ENCODE measurements around the gene LRP11.
"Not testable (repeated sequence)": the region's sequence is repeated elsewhere in the genome, so short reads cannot be mapped to it uniquely, and the experiment has no call there.

LRP11 gene

DNA sequence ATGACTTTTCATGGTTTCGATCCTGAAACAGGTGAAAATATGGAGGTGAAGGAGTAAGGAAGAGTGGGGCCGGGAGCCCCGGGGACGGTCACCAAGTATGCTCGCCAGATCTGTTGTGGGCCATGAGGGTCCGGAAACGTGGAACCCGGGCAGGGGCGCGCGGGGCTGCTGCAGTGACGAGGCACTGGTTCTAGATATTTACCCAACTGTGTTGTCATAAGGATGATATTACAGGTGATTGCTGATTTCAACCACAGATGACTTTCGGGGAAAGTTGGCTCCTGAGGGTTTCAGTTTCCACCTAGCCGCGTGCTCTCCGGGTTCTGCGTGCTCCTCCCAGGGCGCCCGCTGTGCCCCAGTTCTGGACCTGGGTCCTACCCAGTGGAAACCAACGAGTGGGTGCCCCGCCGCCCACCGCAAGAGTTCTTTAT lies 46.6 kb upstream of the LRP11 start:
- Histone ChIP-seq H3K4me1 (ENCODE audit: insufficient read depth, low read length, severe bottlenecking) (no peaks in the 10 kb centered on the region), H3K27me3 (ENCODE audit: insufficient read depth, low read length) (no peaks in the 10 kb centered on the region; the same call in 1 of the 2 replicates), H3K9me3 (ENCODE audit: low read length) (no peaks in the 10 kb centered on the region)

DNA sequence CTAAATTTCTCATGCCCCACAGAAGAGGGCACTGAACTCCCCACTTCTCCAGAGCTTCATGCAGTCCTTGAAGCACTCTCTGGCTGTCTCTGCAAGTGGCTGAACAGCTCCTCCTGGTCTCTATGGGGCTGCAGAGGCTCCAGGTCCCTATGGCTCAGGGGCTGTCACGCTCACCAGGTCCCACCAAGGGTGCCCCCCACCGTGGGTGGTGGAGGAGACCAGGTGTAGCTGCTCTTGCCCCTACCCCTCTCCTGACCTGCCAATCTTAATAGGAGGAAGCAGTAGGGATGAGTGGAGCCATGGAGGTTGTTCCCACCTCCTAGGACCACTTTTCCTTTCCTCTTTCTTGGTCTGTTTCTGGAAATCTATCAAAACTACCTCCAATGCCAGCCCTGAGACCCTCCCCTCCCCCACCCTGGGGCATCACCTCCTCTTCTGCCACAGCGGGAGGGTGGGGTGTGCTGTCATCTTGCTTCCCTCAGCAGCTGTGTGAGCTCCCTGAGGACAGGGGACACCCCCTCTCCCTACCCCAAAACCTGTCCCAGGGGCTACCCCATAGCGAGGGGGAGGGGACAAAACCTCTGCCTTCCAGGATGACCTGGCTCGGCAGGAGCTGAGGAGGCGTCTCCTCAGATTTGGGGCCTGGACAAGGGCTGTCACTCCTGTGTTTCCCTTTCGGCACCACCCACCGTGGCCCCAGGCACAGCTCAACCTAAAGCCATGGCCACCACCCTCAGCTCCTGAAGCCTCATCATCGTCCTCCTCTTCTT lies 45.7 kb upstream of the LRP11 start:
- Histone ChIP-seq H3K27ac (ENCODE audit: low read depth, low read length, poor library complexity, severe bottlenecking) (no peak overlapping the region), H3K4me3 (ENCODE audit: low read depth, low read length, poor library complexity, severe bottlenecking) (no peak overlapping the region), H3K4me1 (ENCODE audit: insufficient read depth, low read length, severe bottlenecking) (no peaks in the 10 kb centered on the region), H3K9me3 (ENCODE audit: low read length) (no peaks in the 10 kb centered on the region), H3K27me3 (ENCODE audit: insufficient read depth, low read length) (no peaks in the 10 kb centered on the region; the same call in 1 of the 2 replicates), H3K4me2 (ENCODE audit: low read length) (no peak overlapping the region), H2AFZ (ENCODE audit: low read length) (no peak overlapping the region), H3K36me3 (ENCODE audit: insufficient read depth, low read length) (no peaks in the 10 kb centered on the region), H3K9me2 (ENCODE audit: low read depth, low read length) (no peaks in the 10 kb centered on the region), H3K9ac (ENCODE audit: low read length) (no peak overlapping the region), H3K79me2 (ENCODE audit: insufficient read depth, low read length) (no peaks in the 10 kb centered on the region), H3F3A (ENCODE audit: insufficient read depth, low read length) (no peaks in the 10 kb centered on the region), H4K20me1 (ENCODE audit: insufficient read depth, low read length) (no peaks in the 10 kb centered on the region)
- TF ChIP-seq EZH2 (IDR thresholded peaks at IDR 0.05; ENCODE audit: borderline replicate concordance, low read length) = no peak
- TF ChIP-seq, protein P1, sequence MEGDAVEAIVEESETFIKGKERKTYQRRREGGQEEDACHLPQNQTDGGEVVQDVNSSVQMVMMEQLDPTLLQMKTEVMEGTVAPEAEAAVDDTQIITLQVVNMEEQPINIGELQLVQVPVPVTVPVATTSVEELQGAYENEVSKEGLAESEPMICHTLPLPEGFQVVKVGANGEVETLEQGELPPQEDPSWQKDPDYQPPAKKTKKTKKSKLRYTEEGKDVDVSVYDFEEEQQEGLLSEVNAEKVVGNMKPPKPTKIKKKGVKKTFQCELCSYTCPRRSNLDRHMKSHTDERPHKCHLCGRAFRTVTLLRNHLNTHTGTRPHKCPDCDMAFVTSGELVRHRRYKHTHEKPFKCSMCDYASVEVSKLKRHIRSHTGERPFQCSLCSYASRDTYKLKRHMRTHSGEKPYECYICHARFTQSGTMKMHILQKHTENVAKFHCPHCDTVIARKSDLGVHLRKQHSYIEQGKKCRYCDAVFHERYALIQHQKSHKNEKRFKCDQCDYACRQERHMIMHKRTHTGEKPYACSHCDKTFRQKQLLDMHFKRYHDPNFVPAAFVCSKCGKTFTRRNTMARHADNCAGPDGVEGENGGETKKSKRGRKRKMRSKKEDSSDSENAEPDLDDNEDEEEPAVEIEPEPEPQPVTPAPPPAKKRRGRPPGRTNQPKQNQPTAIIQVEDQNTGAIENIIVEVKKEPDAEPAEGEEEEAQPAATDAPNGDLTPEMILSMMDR (IDR thresholded peaks at IDR 0.05; ENCODE audit: low read length) = no peak

More for the DNA sequence above, 46.6 kb upstream of the LRP11 start:
- no peaks in the 10 kb centered on the region for H3K79me2 ChIP-seq (ENCODE audit: insufficient read depth, low read length)
- H3F3A ChIP-seq (ENCODE audit: insufficient read depth, low read length) = no peaks in the 10 kb centered on the region
- H4K20me1 ChIP-seq (ENCODE audit: insufficient read depth, low read length) = no peaks in the 10 kb centered on the region
- H3K4me3 ChIP-seq (ENCODE audit: low read depth, low read length, poor library complexity, severe bottlenecking) = no peak overlapping the region
- no peak overlapping the region for H3K9ac ChIP-seq (ENCODE audit: low read length)
- no peaks in the 10 kb centered on the region for H3K9me2 ChIP-seq (ENCODE audit: low read depth, low read length)
- no peak for TF ChIP-seq EZH2 (IDR thresholded peaks at IDR 0.05; ENCODE audit: borderline replicate concordance, low read length)
- TF ChIP-seq, protein P1 (IDR thresholded peaks at IDR 0.05; ENCODE audit: low read length) = no peak
- H3K27ac ChIP-seq (ENCODE audit: low read depth, low read length, poor library complexity, severe bottlenecking) = no peak overlapping the region
- H2AFZ ChIP-seq (ENCODE audit: low read length) = no peak overlapping the region
- H3K36me3 ChIP-seq (ENCODE audit: insufficient read depth, low read length) = no peaks in the 10 kb centered on the region
- no peak overlapping the region for H3K4me2 ChIP-seq (ENCODE audit: low read length)

DNA sequence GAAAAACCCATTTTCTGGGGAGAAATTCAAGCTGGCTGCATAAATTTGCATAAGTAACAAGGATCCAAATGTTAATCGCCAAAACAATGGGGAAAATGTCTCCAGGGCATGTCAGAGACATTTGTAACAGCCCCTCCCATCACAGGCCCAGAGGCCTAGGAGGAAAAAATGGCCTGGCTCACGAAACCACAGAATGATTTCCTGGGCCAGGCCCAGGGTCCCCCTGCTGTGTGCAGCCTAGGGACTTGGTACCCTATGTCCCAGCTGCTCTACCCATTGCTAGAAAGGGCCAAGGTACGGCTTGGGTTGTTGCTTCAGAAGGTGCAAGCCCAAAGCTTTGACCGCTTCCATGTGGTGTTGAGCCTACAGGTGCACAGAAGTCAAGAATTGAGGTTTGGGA lies 44.3 kb upstream of the LRP11 start:
- H4K20me1 ChIP-seq (ENCODE audit: insufficient read depth, low read length); H3K9me3 ChIP-seq (ENCODE audit: low read length); H3K9me2 ChIP-seq (ENCODE audit: low read depth, low read length); H3K36me3 ChIP-seq (ENCODE audit: insufficient read depth, low read length); H3K4me3 ChIP-seq (ENCODE audit: low read depth, low read length, poor library complexity, severe bottlenecking); H3F3A ChIP-seq (ENCODE audit: insufficient read depth, low read length); H3K4me1 ChIP-seq (ENCODE audit: insufficient read depth, low read length, severe bottlenecking); H3K27ac ChIP-seq (ENCODE audit: low read depth, low read length, poor library complexity, severe bottlenecking); H3K9ac ChIP-seq (ENCODE audit: low read length); H2AFZ ChIP-seq (ENCODE audit: low read length); H3K79me2 ChIP-seq (ENCODE audit: insufficient read depth, low read length); H3K4me2 ChIP-seq (ENCODE audit: low read length); H3K27me3 ChIP-seq (ENCODE audit: insufficient read depth, low read length): not testable (repeated sequence)

DNA sequence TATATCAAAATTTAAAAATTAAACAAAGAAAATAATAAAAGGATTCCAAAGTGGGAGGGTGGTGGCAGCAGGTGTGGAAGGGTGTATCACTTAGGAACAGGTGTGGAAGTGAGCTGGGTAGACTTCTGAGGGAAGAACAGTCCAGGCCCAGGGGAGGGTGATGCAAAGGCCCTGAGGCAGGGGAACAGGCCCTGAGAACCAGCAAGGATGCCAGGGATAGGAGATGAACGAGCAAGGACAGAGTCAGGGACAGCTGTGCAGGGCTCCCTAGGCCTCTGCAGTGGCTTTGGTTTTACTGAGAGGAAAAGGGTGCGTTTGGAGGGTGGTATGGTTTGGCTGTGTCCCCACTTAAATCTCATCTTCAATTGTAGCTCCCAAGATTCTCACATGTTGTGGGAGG lies 43.2 kb upstream of the LRP11 start:
- no peak overlapping the region for H3K9ac ChIP-seq (ENCODE audit: low read length)
- H3K36me3 ChIP-seq (ENCODE audit: insufficient read depth, low read length) = no peaks in the 10 kb centered on the region
- no peak overlapping the region for H2AFZ ChIP-seq (ENCODE audit: low read length)
- no peaks in the 10 kb centered on the region for H3K9me2 ChIP-seq (ENCODE audit: low read depth, low read length)
- H3K9me3 ChIP-seq (ENCODE audit: low read length) = no peaks in the 10 kb centered on the region
- no peaks in the 10 kb centered on the region for H3K4me1 ChIP-seq (ENCODE audit: insufficient read depth, low read length, severe bottlenecking)
- no peak overlapping the region for H3K27ac ChIP-seq (ENCODE audit: low read depth, low read length, poor library complexity, severe bottlenecking)
- H4K20me1 ChIP-seq (ENCODE audit: insufficient read depth, low read length) = no peaks in the 10 kb centered on the region
- no peak for TF ChIP-seq EZH2 (IDR thresholded peaks at IDR 0.05; ENCODE audit: borderline replicate concordance, low read length)
- TF ChIP-seq, protein P1 (IDR thresholded peaks at IDR 0.05; ENCODE audit: low read length) = no peak
- H3K27me3 ChIP-seq (ENCODE audit: insufficient read depth, low read length) = no peaks in the 10 kb centered on the region; the same call in 1 of the 2 replicates
- no peaks in the 10 kb centered on the region for H3K79me2 ChIP-seq (ENCODE audit: insufficient read depth, low read length)
- H3K4me2 ChIP-seq (ENCODE audit: low read length) = no peak overlapping the region
- H3F3A ChIP-seq (ENCODE audit: insufficient read depth, low read length) = no peaks in the 10 kb centered on the region
- no peak overlapping the region for H3K4me3 ChIP-seq (ENCODE audit: low read depth, low read length, poor library complexity, severe bottlenecking)

Data from OCI-LY1 (cell line).